GM23338 (cell line): Measurements from ENCODE around the gene CNTRL.

Experiments
- EZH2phosphoT487 ChIP-seq: fragments of 200-600 bp; sonication (generic); IDR thresholded peaks from one replicate; pipeline ENCODE4 v1.8.1; 2018; ENCODE audit warnings: antibody characterized with exemption; ENCODE audit not compliant: unreplicated experiment
- NANOG ChIP-seq: IDR thresholded peaks from 2 replicates; pipeline ENCODE4 v1.6.1; 2016; ENCODE audit warnings: antibody characterized with exemption, borderline replicate concordance
- POLR2AphosphoS5 ChIP-seq: IDR thresholded peaks from 2 replicates; pipeline ENCODE4 v1.6.1; 2016; ENCODE audit warnings: antibody characterized with exemption, low read depth

DNA sequence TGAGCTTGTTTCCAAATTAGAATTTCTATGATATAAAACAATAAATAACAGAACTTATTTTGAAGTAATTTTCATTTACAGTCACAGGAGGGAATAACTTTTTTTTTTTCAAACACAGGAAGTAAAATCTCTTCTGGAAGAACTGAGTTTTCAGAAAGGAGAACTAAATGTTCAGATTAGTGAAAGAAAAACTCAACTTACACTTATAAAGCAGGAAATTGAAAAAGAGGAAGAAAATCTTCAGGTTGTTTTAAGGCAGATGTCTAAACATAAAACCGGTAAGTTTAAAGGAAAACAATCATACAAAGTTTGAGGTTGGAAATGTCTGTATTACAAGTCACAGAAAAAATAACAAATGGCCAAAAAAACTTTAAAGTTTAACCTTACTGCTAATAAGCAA lies 85.3 kb downstream of the CNTRL start:
- TF ChIP-seq EZH2phosphoT487 = no peak
- no peak for TF ChIP-seq POLR2AphosphoS5
- TF ChIP-seq NANOG = no peak
